ENCODE data around the gene ABHD16A. TPM values are rescaled to one million over a fixed set of nuclear protein-coding genes. Genes with fewer than 3 reads are reported as not detected.

Gene ABHD16A
- total and polyA plus RNA-seq, 10 of the 15 experiments (the other 5 are each of a cell fraction or from before 2014, with no cell fraction given): 7.5 to 43.0 (median 32.9) TPM

DNA sequence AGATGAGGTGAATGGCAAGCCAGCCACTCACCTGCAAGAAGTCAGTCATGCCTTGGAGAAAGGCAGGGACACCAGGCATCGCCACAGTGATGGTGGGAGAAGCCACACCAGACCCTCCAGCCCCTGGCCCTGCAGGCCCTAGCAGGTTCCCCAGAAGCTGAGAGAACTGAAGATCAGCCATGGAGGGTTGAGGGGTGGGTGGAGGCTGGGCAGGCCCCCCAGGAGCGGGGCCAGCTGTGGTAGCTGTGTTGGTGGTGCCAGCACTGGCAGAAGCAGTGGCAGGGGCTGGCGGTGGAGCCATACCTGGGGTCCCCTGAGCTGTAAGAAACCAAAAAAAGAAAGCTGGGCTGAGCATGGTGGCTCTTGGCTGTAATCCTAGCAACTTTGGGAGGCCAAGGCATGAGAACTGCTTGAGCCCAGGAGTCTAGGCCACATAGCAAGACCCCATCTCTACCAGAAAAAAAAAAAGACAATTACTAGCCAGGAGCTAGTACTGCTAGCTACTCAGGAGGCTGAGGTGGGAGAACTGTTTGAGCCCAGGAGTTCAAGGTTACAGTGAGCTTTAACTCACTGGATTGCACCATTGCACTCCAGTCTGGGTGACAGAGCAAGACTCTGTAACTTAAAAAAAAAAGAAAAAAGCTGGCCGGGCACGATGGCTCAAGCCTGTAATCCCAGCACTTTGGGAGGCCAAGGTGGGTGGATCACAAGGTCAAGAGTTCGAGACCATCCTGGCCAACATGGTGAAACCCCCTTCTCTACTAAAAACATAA is 60.1 kb downstream of the ABHD16A start:
- no peak overlapping the region for H3K27ac ChIP-seq (ENCODE audit: control insufficient read depth, insufficient read depth)
- ATAC-seq: no peak
- no TSS peak for BruUV-seq (replicated peaks)
- H2AFZ ChIP-seq (ENCODE audit: control insufficient read depth, low read depth, low read length): no peak overlapping the region
- ChIA-PET RAD21 (ENCODE audit: unreplicated experiment) (interaction anchor here (0.5 kb wide), 1 partner anchor 29 kb away, joined by 3 read pairs; no protein-coding TSS in a partner anchor), CTCF (no interaction called here), POLR2A (interaction anchor here (1.0 to 1.3 kb wide), 2 partner anchors 10 to 93 kb away, joined by 4 to 5 read pairs; partner anchors contain the start of gene BAG6), SMC1A (ENCODE audit: uncharacterized antibody, unreplicated experiment) (interaction anchor here (0.6 to 1.8 kb wide), 2 partner anchors 9 to 20 kb away, joined by 3 to 10 read pairs; partner anchors contain the start of gene BAG6)
- FAIRE-seq: no peak
- no peak for DNase-seq (ENCODE audit: low read depth, low spot score)
- H4K20me1 ChIP-seq (ENCODE audit: control insufficient read depth, insufficient read depth): no peaks in the 10 kb centered on the region
- no peak overlapping the region for H3K9ac ChIP-seq (ENCODE audit: control insufficient read depth, insufficient read depth, low read length)
- no peak for TF ChIP-seq TAF1 (IDR thresholded peaks at IDR 0.05; ENCODE audit: borderline replicate concordance, low read depth, low read length)
- no peaks in the 10 kb centered on the region for H3K4me1 ChIP-seq (ENCODE audit: control insufficient read depth, insufficient read depth, low read length)
- in situ Hi-C loops (cut with MboI): no loop called here
- no peak overlapping the region for H3K4me2 ChIP-seq (ENCODE audit: control insufficient read depth, insufficient read depth)
- H3K27me3 ChIP-seq (replicated peaks in 1 of 2; ENCODE audit: control insufficient read depth in 2 of 2, insufficient read depth in 2 of 2, low read length in 1 of 2): no peaks in the 10 kb centered on the region
- H3K79me2 ChIP-seq (ENCODE audit: control insufficient read depth, insufficient read depth, low read length): no peaks in the 10 kb centered on the region
- H3K36me3 ChIP-seq (ENCODE audit: control insufficient read depth in 2 of 2, insufficient read depth in 2 of 2, low read length in 1 of 2): peaks cover 31 to 50% of the 10 kb centered on the region in 2 experiments
- intact Hi-C loops (cut with micrococcal nuclease; ENCODE audit: unreplicated experiment): no loop called here
- no peak overlapping the region for H3K4me3 ChIP-seq
- no peaks in the 10 kb centered on the region for H3K9me3 ChIP-seq (replicated peaks; ENCODE audit: control insufficient read depth, insufficient read depth, low read length)
- WGBS (ENCODE audit: insufficient coverage, insufficient replicate concordance, low lambda C conversion rate, missing lambda C conversion rate): 97% methylated on average over 6 of the region's 6 CpGs

GRCh38 chr6:31641370-31641769 is 61.8 kb downstream of the ABHD16A start:
- ChIA-PET SMC1A (ENCODE audit: uncharacterized antibody, unreplicated experiment) (interaction anchor here (1.0 kb wide), 1 partner anchor 93 kb away, joined by 4 read pairs; no protein-coding TSS in a partner anchor), RAD21 (ENCODE audit: unreplicated experiment) (no interaction called here), POLR2A (no interaction called here), CTCF (no interaction called here)
- no TSS peak for BruUV-seq (replicated peaks)
- intact Hi-C loops (cut with micrococcal nuclease; ENCODE audit: unreplicated experiment) (no loop called here), in situ Hi-C loops (cut with MboI) (no loop called here)
- no peak overlapping the region for H2AFZ ChIP-seq (ENCODE audit: control insufficient read depth, low read depth, low read length)
- H3K36me3 ChIP-seq (ENCODE audit: control insufficient read depth in 2 of 2, insufficient read depth in 2 of 2, low read length in 1 of 2): peaks cover 38 to 53% of the 10 kb centered on the region in 2 experiments
- no peak overlapping the region for H3K4me3 ChIP-seq
- FAIRE-seq (no peak), ATAC-seq (no peak), DNase-seq (ENCODE audit: low read depth, low spot score) (no peak)
- H3K79me2 ChIP-seq (ENCODE audit: control insufficient read depth, insufficient read depth, low read length): no peaks in the 10 kb centered on the region
- no peak overlapping the region for H3K4me2 ChIP-seq (ENCODE audit: control insufficient read depth, insufficient read depth)
- 83% methylated on average over 4 of the region's 4 CpGs for WGBS (ENCODE audit: insufficient coverage, insufficient replicate concordance, low lambda C conversion rate, missing lambda C conversion rate)
- no peaks in the 10 kb centered on the region for H3K4me1 ChIP-seq (ENCODE audit: control insufficient read depth, insufficient read depth, low read length)
- no peaks in the 10 kb centered on the region for H3K27me3 ChIP-seq (replicated peaks in 1 of 2; ENCODE audit: control insufficient read depth in 2 of 2, insufficient read depth in 2 of 2, low read length in 1 of 2)
- TF ChIP-seq, protein P1, sequence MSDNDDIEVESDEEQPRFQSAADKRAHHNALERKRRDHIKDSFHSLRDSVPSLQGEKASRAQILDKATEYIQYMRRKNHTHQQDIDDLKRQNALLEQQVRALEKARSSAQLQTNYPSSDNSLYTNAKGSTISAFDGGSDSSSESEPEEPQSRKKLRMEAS (IDR thresholded peaks at IDR 0.05; ENCODE audit: low read depth, low read length): no peak
- TF ChIP-seq, protein P2, sequence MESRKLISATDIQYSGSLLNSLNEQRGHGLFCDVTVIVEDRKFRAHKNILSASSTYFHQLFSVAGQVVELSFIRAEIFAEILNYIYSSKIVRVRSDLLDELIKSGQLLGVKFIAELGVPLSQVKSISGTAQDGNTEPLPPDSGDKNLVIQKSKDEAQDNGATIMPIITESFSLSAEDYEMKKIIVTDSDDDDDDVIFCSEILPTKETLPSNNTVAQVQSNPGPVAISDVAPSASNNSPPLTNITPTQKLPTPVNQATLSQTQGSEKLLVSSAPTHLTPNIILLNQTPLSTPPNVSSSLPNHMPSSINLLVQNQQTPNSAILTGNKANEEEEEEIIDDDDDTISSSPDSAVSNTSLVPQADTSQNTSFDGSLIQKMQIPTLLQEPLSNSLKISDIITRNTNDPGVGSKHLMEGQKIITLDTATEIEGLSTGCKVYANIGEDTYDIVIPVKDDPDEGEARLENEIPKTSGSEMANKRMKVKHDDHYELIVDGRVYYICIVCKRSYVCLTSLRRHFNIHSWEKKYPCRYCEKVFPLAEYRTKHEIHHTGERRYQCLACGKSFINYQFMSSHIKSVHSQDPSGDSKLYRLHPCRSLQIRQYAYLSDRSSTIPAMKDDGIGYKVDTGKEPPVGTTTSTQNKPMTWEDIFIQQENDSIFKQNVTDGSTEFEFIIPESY (IDR thresholded peaks at IDR 0.05): no peak
- TF ChIP-seq, protein P3, sequence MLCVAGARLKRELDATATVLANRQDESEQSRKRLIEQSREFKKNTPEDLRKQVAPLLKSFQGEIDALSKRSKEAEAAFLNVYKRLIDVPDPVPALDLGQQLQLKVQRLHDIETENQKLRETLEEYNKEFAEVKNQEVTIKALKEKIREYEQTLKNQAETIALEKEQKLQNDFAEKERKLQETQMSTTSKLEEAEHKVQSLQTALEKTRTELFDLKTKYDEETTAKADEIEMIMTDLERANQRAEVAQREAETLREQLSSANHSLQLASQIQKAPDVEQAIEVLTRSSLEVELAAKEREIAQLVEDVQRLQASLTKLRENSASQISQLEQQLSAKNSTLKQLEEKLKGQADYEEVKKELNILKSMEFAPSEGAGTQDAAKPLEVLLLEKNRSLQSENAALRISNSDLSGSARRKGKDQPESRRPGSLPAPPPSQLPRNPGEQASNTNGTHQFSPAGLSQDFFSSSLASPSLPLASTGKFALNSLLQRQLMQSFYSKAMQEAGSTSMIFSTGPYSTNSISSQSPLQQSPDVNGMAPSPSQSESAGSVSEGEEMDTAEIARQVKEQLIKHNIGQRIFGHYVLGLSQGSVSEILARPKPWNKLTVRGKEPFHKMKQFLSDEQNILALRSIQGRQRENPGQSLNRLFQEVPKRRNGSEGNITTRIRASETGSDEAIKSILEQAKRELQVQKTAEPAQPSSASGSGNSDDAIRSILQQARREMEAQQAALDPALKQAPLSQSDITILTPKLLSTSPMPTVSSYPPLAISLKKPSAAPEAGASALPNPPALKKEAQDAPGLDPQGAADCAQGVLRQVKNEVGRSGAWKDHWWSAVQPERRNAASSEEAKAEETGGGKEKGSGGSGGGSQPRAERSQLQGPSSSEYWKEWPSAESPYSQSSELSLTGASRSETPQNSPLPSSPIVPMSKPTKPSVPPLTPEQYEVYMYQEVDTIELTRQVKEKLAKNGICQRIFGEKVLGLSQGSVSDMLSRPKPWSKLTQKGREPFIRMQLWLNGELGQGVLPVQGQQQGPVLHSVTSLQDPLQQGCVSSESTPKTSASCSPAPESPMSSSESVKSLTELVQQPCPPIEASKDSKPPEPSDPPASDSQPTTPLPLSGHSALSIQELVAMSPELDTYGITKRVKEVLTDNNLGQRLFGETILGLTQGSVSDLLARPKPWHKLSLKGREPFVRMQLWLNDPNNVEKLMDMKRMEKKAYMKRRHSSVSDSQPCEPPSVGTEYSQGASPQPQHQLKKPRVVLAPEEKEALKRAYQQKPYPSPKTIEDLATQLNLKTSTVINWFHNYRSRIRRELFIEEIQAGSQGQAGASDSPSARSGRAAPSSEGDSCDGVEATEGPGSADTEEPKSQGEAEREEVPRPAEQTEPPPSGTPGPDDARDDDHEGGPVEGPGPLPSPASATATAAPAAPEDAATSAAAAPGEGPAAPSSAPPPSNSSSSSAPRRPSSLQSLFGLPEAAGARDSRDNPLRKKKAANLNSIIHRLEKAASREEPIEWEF (IDR thresholded peaks at IDR 0.05; ENCODE audit: insufficient replicate concordance, low read depth, low read length): no peak
- TF ChIP-seq BCL11A (IDR thresholded peaks at IDR 0.05; ENCODE audit: low read depth, low read length): no peak
- TF ChIP-seq RCOR1 (conservative IDR thresholded peaks at IDR 0.05; ENCODE audit: low read depth, low read length): no peak
- no peak for TF ChIP-seq ATF7 (IDR thresholded peaks at IDR 0.05; ENCODE audit: low read depth)
- no peak overlapping the region for H3K9ac ChIP-seq (ENCODE audit: control insufficient read depth, insufficient read depth, low read length)
- H4K20me1 ChIP-seq (ENCODE audit: control insufficient read depth, insufficient read depth): no peaks in the 10 kb centered on the region
- H3K27ac ChIP-seq (ENCODE audit: control insufficient read depth, insufficient read depth): no peak overlapping the region
- H3K9me3 ChIP-seq (replicated peaks; ENCODE audit: control insufficient read depth, insufficient read depth, low read length): no peaks in the 10 kb centered on the region
